ENCODE measurements around the gene ARHGAP5. TPM values are rescaled to one million over a fixed set of nuclear protein-coding genes. Genes with fewer than 3 reads are reported as not detected.

Gene ARHGAP5
- total and polyA plus RNA-seq, 2 donors (not counting 3 experiments of a cell fraction or from before 2014, with no cell fraction given), result 4.3 to 36.2 TPM

GRCh38 chr14:32083315-32083624 is 6.2 kb downstream of the ARHGAP5 start:
- no TSS peak for BruUV-seq (replicated peaks)
- H4K20me1 ChIP-seq (replicated peaks; ENCODE audit: control insufficient read depth, extremely low read depth, insufficient read depth, low read length), result peaks cover 3% of the 10 kb centered on the region
- intact Hi-C loops (cut with micrococcal nuclease) (loop anchor here (2.0 kb wide), 1 partner anchor 26 kb away; no protein-coding TSS in a partner anchor), dilution Hi-C loops (cut with MboI; ENCODE audit: extremely low pct_ligation_motif_present, low sequenced_read_pairs) (no loop called here)
- H3K27ac ChIP-seq (ENCODE audit: insufficient read depth, low read depth, low read length), result no peak overlapping the region
- no peaks in the 10 kb centered on the region for H3K36me3 ChIP-seq (ENCODE audit: control insufficient read depth in 2 of 2, extremely low read depth in 1 of 2, insufficient read depth in 2 of 2, low read length in 2 of 2)
- CTCF ChIA-PET, result no interaction called here
- no peak for TF ChIP-seq POLR2AphosphoS5 (IDR thresholded peaks at IDR 0.05; ENCODE audit: insufficient read depth, low read depth, low read length)
- TF ChIP-seq JUN (IDR thresholded peaks at IDR 0.05; ENCODE audit: borderline replicate concordance, insufficient read depth, insufficient read length, low read depth), result no peak
- TF ChIP-seq FOS (IDR thresholded peaks at IDR 0.05; ENCODE audit: borderline replicate concordance, insufficient read depth, low read length), result no peak
- TF ChIP-seq MAX (IDR thresholded peaks at IDR 0.05; ENCODE audit: insufficient read depth, insufficient read length), result no peak
- TF ChIP-seq MYC (IDR thresholded peaks at IDR 0.05; ENCODE audit: low read depth, low read length), result no peak
- TF ChIP-seq EZH2 (IDR thresholded peaks at IDR 0.05; ENCODE audit: borderline replicate concordance, low read depth, low read length, severe bottlenecking), result no peak
- no peak for TF ChIP-seq POLR2A (IDR thresholded peaks at IDR 0.05; ENCODE audit: low read depth, low read length)
- TF ChIP-seq CTCF (IDR thresholded peaks at IDR 0.05; ENCODE audit: extremely low read depth in 1 of 2, insufficient read depth in 1 of 2, low read depth in 1 of 2, low read length in 2 of 2), result no peak
- TF ChIP-seq GATA2 (IDR thresholded peaks at IDR 0.05; ENCODE audit: insufficient read depth, insufficient read length, low read depth, low read length), result no peak
- no peaks in the 10 kb centered on the region for H3K27me3 ChIP-seq (ENCODE audit: control insufficient read depth in 2 of 2, insufficient read depth in 2 of 2, low read length in 2 of 2)
- POLR2A ChIA-PET, result no interaction called here
- H3K9ac ChIP-seq (replicated peaks; ENCODE audit: extremely low read depth, insufficient read depth, low read length), result no peak overlapping the region
- H3K79me2 ChIP-seq (ENCODE audit: control insufficient read depth, insufficient read depth, low read length), result peaks cover 77% of the 10 kb centered on the region
- no peaks in the 10 kb centered on the region for H3K9me3 ChIP-seq (replicated peaks; ENCODE audit: control insufficient read depth, insufficient read depth, low read length)
- no peak overlapping the region for H3K4me2 ChIP-seq (ENCODE audit: insufficient read depth, low read length)
- peaks cover 8% of the 10 kb centered on the region for H3K4me1 ChIP-seq (ENCODE audit: control insufficient read depth, extremely low read depth, insufficient read depth, low read length)
- H2AFZ ChIP-seq (ENCODE audit: low read depth, low read length), result no peak overlapping the region
- FAIRE-seq (no peak), DNase-seq (ENCODE audit: low read depth, low spot score) (no peak)
- H3K9me1 ChIP-seq (replicated peaks; ENCODE audit: control insufficient read depth, extremely low read depth, insufficient read depth, low read length), result no peaks in the 10 kb centered on the region
- H3K4me3 ChIP-seq (replicated peaks in 1 of 3; ENCODE audit: insufficient read depth in 1 of 3, low read depth in 1 of 3, low read length in 3 of 3), result no peak overlapping the region
